GM18951 (cell line): ENCODE measurements around the gene ITGA7.
A peak's percentile ranks its signal among the peaks of the same experiment; 100 is the strongest.

Experiments
- POLR2A ChIP-seq: IDR thresholded peaks from 4 replicates; pipeline ENCODE4 v1.6.1; 2011; ENCODE audit warnings: mild to moderate bottlenecking; ENCODE audit not compliant: insufficient read length, insufficient read depth; ENCODE audit errors: extremely low read depth
- in situ Hi-C: fragments of 300-500 bp; cut with MboI; formaldehyde crosslinking; loops from one replicate; pipeline ENCODE4 v1.12.0; 2022; ENCODE audit warnings: low sequenced_read_pairs, mixed read lengths, inconsistent platforms; ENCODE audit not compliant: unreplicated experiment

ITGA7 gene

GRCh38 chr12:55741931-55742680 lies 34.4 kb upstream of the ITGA7 start:
- TF ChIP-seq POLR2A = no peak
- in situ Hi-C loops = loop anchor here (10.0 kb wide), 1 partner anchor 203 kb away; no protein-coding TSS in a partner anchor

GRCh38 chr12:55739025-55739378 lies 31.3 kb upstream of the ITGA7 start:
- in situ Hi-C loops = no loop called here
- TF ChIP-seq POLR2A = no peak

DNA sequence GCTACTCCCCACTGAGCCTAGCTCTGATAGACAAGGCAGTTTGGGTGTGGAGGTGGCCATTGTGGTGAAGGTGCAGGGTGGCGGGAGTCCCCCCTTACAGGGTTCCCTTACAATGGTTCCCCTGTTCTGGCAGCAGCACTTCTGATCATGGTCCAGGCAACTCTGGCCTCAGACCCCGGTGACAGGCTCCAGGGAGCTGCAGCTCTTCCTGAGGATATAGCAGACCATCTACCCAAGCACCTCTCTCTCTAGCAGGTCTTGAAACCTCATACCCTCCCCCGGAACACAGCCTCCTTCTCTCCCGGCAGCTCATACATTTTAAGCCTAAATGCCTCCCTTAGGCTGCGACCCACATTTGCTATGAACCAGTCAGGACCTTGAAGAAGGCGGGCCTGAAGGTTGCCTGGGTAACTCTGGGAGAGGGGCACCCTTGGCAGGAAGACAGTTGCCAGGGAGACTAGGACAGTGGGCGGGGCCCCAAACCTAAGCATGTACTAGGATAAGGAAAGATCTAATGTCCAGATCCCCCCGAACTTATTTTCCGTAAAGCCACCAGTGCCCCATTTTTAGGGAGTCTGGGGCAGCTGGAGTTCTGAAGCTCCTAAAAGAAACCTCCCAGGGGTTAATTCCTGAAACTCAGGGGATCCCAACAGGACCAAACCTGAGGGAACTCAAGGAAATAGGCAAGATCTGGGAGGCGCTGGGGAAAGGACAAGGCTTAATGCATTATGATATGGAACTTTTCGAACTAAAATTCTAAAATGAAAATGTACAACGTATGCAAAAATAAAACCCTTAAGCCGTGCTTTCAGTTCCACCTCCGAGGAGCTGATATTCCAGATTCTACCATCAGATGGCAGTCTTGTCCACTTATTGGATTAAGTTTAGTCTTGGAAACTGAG lies 30.7 kb upstream of the ITGA7 start:
- no peak for TF ChIP-seq POLR2A
- in situ Hi-C loops = no loop called here

DNA sequence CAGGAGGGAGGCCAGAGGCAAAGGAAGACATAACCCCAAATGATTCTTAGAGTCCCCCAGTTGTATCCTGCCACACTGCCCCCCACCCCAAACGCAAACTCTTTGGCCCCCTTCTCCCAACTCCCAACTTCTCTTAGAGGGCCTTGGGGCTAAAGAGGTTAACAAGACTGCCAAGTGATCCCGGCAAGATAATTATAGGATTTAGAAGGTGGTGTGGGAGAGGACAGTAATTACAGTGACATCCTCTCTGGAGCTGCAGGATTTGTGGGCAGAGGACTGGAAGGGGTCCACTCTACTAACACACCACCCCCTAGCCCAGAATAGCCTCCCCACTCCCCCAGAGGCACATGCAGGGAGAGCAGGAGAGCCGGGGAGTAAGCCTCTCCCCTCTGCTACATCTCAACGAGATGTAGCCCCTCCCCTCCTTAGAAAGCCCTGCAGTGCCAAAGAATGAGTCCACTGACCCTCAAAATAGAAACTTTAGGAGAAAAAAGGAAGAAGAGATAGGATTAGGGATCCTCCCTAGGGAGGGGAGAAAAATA lies 29.9 kb upstream of the ITGA7 start:
- in situ Hi-C loops = no loop called here
- no peak for TF ChIP-seq POLR2A

DNA sequence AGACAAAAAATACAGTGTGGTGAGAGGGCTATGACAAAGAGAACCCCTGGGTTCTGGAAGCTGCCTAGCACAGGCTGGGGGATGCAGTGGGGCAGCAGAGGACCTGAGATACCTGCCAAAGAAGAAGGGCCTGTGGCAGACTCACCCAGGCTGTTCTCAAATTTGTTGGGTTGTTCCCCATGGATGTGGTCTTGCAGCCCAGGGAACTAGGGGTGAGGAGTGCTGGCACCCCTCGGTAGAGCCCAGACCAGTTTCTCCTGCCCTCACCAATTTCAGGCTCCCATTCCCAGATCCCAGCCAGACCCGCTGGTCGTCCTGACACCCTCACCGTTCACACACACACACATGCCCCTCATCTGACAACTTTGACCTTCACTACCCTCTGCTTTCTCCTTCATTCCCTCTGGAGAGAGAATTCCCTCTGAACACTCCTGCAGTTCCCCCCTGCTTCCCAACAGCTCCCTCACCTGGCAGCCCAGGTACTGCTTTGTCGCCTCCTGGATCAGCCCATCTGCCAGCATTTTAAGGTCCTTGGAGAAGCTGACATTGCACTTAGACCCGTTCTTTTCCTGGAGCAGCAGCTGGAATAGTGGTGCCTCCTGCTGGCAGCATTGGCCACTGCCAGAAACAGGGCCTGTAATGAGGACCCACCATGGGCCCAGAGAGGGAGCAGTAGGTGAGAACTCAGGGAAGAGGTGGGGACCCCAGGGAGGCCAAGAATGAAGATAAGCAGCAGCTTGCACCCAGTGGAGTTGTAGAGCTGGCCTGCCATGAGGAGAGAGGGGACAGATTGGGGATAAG lies 29.3 kb upstream of the ITGA7 start:
- TF ChIP-seq POLR2A = no peak
- in situ Hi-C loops = no loop called here

DNA sequence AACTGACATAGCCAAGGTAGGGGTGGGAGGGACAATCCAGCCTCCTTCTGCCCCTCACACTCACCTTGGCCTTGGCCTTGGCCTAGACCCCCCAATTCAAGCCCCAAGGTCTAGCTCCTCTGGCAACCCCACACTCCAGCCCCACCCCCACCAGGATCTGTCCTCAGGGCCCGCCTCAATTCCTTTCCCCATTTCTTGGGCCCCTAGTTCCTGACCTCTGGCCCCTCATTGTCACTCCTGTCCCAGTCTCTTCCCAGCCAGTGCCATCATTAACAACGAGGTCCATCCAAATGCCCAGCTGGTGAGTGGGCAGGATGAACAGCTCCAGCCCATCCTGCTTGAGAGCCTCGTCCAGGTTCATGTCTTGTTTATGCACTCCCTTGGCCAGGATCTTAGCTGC lies 28.4 kb upstream of the ITGA7 start:
- in situ Hi-C loops = no loop called here
- TF ChIP-seq POLR2A = no peak

- TF ChIP-seq POLR2A = no peak
- in situ Hi-C loops = no loop called here
Measured at GRCh38 chr12:55734595-55734994, 26.9 kb upstream of the ITGA7 start.

DNA sequence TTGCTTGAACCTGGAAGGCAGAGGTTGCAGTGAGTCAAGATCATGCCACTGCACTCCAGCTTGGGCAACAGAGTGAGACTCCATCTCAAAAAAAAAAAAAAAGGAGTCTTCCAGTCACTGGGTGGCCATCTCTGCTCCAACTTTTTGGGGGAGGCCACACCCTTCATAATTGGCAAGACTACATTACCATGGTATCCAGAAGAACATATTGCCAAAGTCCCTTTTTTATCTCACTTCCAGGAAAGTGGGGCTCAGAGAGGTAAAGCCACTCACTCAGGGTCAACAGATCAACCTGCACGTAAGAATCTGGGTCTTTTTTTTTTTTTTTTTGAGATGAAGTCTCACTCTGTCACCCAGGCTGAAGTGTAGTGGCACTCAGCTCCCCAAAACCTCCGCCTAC lies 26.2 kb upstream of the ITGA7 start:
- TF ChIP-seq POLR2A = no peak
- in situ Hi-C loops = no loop called here

DNA sequence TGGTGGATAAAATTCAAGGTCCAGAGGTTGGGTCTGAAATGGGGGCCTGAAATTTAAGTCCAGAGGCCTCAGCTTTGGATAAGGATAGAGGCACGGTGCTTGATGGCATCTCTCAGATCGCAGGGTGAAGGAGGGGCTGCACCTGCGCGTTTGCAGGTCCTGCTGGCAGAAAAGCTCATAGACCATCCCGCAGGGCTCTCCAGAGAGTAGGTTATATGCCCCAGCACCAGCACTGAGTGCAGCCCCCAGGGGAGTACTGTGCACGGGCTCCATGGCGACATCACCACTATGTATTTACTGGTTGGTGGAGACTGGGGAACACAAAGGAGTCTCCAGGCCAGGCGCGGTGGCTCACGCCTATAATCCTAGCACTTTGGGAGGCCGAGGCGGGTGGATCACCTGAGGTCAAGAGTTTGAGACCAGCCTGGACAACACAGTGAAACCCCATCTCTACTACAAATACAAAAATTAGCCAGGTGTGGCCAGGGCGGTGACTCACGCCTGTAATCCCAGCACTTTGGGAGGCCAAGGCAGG lies 25.4 kb upstream of the ITGA7 start:
- in situ Hi-C loops = no loop called here

DNA sequence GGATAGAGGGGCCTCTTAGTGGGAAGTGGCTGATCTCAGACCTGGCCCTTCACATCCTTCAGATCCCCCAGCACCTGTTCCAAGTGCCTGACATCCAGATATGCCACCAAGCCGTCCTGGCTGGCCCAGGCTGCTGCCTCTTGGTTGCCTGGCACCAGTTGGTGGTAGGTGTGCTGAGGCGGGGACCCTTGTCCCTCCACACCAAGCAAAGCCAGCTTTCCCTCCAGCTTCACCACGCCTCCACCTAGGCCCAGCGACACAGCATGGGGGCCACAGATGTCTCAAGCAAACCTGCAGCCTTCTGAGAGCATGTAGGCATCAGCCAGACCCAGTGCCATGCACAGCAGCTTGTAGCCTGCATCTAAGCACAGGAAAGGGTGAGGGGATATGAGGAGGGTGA lies 24.6 kb upstream of the ITGA7 start:
- in situ Hi-C loops = no loop called here
- TF ChIP-seq POLR2A = no peak

More for the DNA sequence above, 25.4 kb upstream of the ITGA7 start:
- no peak for TF ChIP-seq POLR2A

DNA sequence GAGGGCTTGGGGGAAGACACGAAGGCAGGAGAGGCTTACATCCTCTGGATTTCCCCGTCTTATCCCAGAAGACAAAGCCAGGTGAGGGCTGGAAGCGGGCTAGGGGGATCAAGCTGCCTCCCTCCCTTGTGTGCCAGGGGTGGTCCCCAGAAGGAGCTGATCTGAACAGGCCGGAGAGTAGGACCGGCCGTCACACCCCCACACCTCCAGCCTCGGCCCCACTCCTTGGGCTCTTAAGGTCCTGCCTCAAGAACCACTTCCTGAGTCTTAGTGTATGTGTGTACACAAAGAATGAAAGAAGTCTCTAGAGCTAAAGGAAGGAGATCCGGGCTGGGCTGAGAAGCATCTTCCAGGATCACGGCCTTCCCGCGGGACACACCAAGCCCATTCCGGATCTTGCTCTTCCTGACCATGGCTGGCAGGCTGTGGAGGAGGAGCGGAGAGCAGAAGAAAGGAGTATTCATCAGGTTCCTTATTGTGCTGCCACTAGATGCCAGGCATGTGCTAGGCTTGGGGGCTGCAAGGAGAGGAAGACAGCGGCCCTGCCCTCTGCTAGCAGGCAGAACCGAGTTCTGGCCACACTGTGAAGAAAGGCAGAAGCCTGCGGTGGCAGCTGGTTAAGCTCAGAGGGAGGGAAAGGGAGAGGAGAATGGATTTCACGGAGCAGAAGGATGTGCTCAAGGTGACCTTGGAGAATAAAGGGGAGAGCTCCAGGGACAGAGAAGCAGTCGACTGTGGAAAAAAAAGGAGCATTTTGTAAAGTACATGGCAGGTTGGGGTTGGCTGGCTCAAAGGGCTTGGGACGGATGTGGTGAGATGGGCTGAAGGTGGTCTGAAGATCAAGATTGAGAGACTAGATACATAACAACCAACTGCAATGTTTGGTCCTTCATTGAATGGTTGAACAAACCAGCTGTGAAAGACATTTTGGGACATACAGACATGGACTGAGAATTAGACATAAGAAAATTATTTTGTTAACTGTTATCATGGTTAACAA lies 22.4 kb upstream of the ITGA7 start:
- TF ChIP-seq POLR2A = peak; percentile 49
- in situ Hi-C loops = no loop called here

DNA sequence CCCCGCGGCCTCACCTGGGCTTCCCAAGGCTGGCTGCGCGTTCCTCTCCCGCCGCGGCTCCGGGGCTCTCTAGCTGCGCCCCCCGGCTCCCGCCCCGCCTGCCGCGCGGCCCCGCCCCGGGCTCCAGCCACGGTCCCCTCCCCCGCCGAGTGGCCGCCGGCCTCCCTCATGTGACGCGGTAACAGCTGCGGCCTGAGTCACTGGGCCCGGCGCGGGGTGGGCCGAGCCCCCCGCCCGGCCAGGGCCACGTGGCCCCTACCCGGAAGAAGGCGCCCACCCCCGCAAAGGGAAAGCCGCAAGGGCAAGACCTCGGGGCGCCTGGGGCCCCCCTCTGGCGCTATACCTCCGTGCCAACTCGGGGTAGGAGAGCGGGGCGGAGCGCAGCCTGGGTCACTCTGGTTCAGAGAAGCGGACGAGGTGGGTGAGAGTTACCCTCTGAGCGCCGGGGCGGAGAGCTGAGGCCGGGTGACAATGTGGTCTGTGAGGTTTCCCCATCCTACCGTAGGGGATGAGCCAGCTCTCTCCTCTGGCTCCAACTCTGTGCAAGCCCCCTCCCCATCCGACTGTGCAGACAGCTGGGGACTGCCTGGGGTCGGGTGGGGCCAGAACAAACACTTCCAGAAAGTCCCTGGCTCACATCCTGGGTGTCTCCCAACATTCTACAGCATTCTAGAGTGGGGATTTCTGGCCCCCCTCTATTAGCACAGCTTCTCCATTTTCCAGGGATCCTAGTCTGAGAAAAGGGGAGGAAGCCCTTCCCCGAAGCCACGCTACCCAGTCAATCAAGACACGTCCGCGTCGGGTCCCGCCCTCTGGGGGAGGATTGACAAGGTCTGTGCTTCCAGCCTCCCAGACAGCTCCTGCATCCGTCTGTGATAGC lies 21.5 kb upstream of the ITGA7 start, which contains the start of gene CD63:
TSS of gene CD63 (minus strand) at position 71 of the 880 bp plus-strand sequence. CDS start 668 bp downstream, outside the sequence.
- TF ChIP-seq POLR2A = peak; percentile 53
- in situ Hi-C loops = no loop called here
